ENCODE data around the gene ARHGEF4. TPM values are rescaled to one million over a fixed set of nuclear protein-coding genes. Genes with fewer than 3 reads are reported as not detected.

Gene ARHGEF4
- total and polyA plus RNA-seq, 2 experiments from 2014 or later = 4.6 to 16.6 TPM

- DNase-seq (ENCODE audit: low spot score) (no peak), ATAC-seq (no peak)
- Histone ChIP-seq H4K20me1 (replicated peaks; ENCODE audit: insufficient read depth) (peaks cover 15% of the 10 kb centered on the region), H3K79me2 (replicated peaks; ENCODE audit: insufficient read depth) (peaks cover 31% of the 10 kb centered on the region), H3F3A (replicated peaks; ENCODE audit: low read depth) (no peaks in the 10 kb centered on the region; the same call in 1 of the 2 replicates), H3K36me3 (ENCODE audit: insufficient read depth) (0 out of 2 replicates have a peak, but pooled peaks cover 13% of the 10 kb centered on the region), H3K4me3 (peak overlapping the region; percentile 84; the same call in 1 of the 2 replicates), H3K4me1 (ENCODE audit: insufficient read depth) (no peaks in the 10 kb centered on the region), H3K27ac (ENCODE audit: low read depth) (no peak overlapping the region), H3K9me2 (ENCODE audit: insufficient read depth) (no peaks in the 10 kb centered on the region), H3K27me3 (ENCODE audit: insufficient read depth) (no peaks in the 10 kb centered on the region), H2AFZ (no peak overlapping the region), H3K4me2 (peak overlapping the region; percentile 84)
- H3K4me3 Mint-ChIP-seq = peak overlapping the region; percentile 95
- peaks cover 19% of the 10 kb centered on the region for H3K36me3 Mint-ChIP-seq (ENCODE audit: low read depth)
- no peaks in the 10 kb centered on the region for H3K9me3 Mint-ChIP-seq
- TF ChIP-seq JUNB (IDR thresholded peaks at IDR 0.05; ENCODE audit: unreplicated experiment) (no peak), POLR2AphosphoS5 (IDR thresholded peaks at IDR 0.05; ENCODE audit: low read depth) (no peak), ZNF114 (CRISPR knock-in tag; IDR thresholded peaks at IDR 0.05) (no peak), EZH2phosphoT487 (IDR thresholded peaks at IDR 0.05; ENCODE audit: unreplicated experiment) (no peak), REST (IDR thresholded peaks at IDR 0.05; ENCODE audit: unreplicated experiment) (no peak), ETS1 (IDR thresholded peaks at IDR 0.05) (no peak), CTCF (conservative IDR thresholded peaks at IDR 0.05; ENCODE audit: low read depth in 2 of 2) (no peak), STAT1 (IDR thresholded peaks at IDR 0.05; ENCODE audit: unreplicated experiment) (no peak), ZNF331 (CRISPR knock-in tag; IDR thresholded peaks at IDR 0.05; ENCODE audit: low read depth) (no peak), EZH2 (IDR thresholded peaks at IDR 0.05; ENCODE audit: low read depth, unreplicated experiment) (no peak), NANOG (IDR thresholded peaks at IDR 0.05; ENCODE audit: borderline replicate concordance) (no peak), ZNF462 (CRISPR knock-in tag; IDR thresholded peaks at IDR 0.05) (no peak), CREB1 (CRISPR knock-in tag; IDR thresholded peaks at IDR 0.05; ENCODE audit: low read depth) (no peak)
- peaks cover 3% of the 10 kb centered on the region for H3K27me3 Mint-ChIP-seq (ENCODE audit: insufficient read depth, low read depth, poor library complexity)
- H3K4me1 Mint-ChIP-seq = no peaks in the 10 kb centered on the region; the same call in 2 of the 3 replicates
- H3K27ac Mint-ChIP-seq = peak overlapping the region; percentile 97; the same call in 1 of the 2 replicates
Measured at GRCh38 chr2:131094463-131095281, 258.0 kb downstream of the ARHGEF4 start.

All from GM23338 (cell line).